Measurements from ENCODE around the gene AKT2.
A peak's percentile ranks its signal among the peaks of the same experiment; 100 is the strongest.

AKT2 gene

DNA sequence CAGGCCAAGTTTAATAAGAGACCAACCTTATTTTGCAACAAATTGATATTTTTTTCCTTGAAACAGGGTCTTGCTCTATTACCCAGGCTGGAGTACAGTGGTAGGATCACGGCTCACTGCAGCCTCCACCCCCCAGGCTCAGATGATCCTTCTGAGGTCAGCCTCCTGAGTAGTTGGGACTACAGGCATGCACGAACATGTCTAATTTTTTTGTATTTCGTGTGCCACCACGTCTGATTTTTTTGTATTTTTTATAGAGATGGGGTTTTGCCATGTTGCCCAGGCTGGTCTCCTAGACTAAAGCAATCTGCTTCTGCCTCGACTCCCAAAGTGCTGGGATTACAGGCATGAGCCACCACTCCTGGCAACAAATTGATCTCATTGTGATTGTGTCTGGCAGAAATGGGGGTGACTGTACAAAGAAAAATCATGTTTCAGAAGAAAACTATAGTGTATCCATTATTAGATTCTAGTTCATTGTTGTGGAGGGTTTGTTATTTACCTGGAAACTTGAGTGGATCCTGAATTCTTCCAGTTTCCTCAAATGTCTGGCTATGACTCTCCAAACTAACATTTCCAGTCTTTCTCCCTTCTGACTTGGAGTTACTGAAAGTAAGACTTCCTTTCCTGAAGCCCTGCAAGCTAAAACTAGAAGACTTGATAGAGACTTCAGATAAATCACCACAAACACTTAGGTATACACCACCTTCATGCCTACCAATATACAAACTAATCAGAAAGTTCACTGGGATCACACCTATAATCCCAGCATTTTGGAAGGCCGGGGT lies 17.3 kb upstream of the AKT2 start:
- TF ChIP-seq ZFX (IDR thresholded peaks at IDR 0.05): no peak
- no peak for TF ChIP-seq CTCF (conservative IDR thresholded peaks at IDR 0.05)
- no peak overlapping the region for H3K27ac ChIP-seq

- no peak for TF ChIP-seq ZFX (IDR thresholded peaks at IDR 0.05)
- TF ChIP-seq CTCF (conservative IDR thresholded peaks at IDR 0.05): no peak
- no peak overlapping the region for H3K27ac ChIP-seq
Observed at GRCh38 chr19:40300668-40301067, 15.5 kb upstream of the AKT2 start.

- H3K27ac ChIP-seq: no peak overlapping the region
- TF ChIP-seq ZFX (IDR thresholded peaks at IDR 0.05): no peak
- no peak for TF ChIP-seq CTCF (conservative IDR thresholded peaks at IDR 0.05)
Observed at GRCh38 chr19:40298026-40298425, 12.9 kb upstream of the AKT2 start.

DNA sequence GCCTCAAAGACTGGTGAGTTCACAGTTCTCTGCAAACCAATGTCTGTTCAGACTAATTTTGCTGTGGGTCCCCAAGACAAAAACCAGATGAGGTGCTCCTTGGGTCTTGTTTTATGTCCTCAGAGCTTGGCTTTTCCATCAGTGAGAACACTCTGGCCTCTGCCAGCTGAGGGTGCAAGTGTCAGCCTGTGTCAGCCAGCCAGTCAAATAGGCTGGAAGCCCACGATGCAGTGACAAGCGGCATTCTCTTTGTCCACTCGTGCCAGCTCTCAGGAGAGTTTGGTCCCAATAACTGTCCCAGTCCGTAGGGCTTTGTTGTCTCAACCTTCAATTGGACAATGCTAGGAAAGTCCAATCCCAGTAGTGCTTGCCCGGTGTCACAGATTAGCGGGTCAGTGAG lies 9.4 kb upstream of the AKT2 start:
- TF ChIP-seq ZFX (IDR thresholded peaks at IDR 0.05): no peak
- TF ChIP-seq CTCF (conservative IDR thresholded peaks at IDR 0.05): no peak
- no peak overlapping the region for H3K27ac ChIP-seq

- no peak overlapping the region for H3K27ac ChIP-seq
Observed at GRCh38 chr19:40286971-40287421, 1.9 kb upstream of the AKT2 start.

DNA sequence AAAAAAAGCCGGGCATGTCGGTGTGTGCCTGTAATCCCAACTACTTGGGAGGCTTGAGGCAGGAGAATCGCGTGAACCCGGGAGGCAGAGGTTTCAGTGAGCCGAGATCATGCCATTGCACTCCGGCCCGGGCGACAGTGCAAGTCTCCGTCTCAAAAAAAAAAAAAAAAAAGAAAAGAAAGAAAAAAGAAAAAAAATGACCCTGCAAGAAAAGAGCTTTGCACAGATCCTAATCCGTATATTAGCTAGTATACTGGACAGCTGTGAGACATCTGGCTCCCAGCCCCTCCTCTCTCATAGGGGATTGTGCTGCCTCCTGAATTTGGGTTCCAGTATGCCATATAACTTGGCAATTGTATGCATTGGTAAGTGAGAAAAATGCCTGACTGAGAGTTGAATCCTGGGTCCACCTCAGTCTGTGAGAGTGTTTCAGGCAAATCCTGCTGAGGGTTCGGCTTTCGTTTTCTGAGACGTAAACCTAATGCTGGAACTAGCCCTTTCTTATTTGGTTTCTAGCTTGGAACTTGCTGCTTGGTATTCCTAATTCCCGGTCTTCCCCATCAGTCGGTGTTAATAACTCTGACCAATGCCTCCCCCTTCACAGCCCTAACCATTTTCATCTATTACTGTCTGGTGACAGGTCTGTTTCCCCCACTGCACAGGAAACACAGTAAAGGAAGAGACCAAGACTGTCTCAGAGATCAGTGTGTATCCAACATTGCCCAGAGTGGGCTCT lies 1.3 kb upstream of the AKT2 start:
- no peak for TF ChIP-seq ZFX (IDR thresholded peaks at IDR 0.05)
- TF ChIP-seq CTCF (conservative IDR thresholded peaks at IDR 0.05): no peak
- peak overlapping the region; percentile 94 for H3K27ac ChIP-seq

More at GRCh38 chr19:40286971-40287421, 1.9 kb upstream of the AKT2 start:
- TF ChIP-seq ZFX (IDR thresholded peaks at IDR 0.05) (no peak), CTCF (conservative IDR thresholded peaks at IDR 0.05) (no peak)

Data from C4-2B (cell line).